Liver (tissue), 2 donors: ENCODE data around the gene TBCB.
"Not testable (repeated sequence)": the region's sequence is repeated elsewhere in the genome, so short reads cannot be mapped to it uniquely, and the experiment has no call there.

Source experiments
- REST ChIP-seq: IDR thresholded peaks from 2 replicates; pipeline ENCODE4 v1.6.1; 2016; ENCODE audit warnings: antibody characterized with exemption, mild to moderate bottlenecking
- ZBTB33 ChIP-seq: IDR thresholded peaks from 2 replicates; pipeline ENCODE4 v1.6.1; 2016; ENCODE audit warnings: antibody characterized with exemption
- TF ChIP-seq, protein P1 (sequence below): fragments of 150-350 bp; IDR thresholded peaks from 2 replicates; pipeline ENCODE4 v1.5.1; 2017; ENCODE audit warnings: improper control_type of control experiment, low read depth, low read length; ENCODE audit not compliant: missing input control
- TF ChIP-seq, protein P2 (sequence below): IDR thresholded peaks from 2 replicates; pipeline ENCODE4 v1.6.1; 2016; ENCODE audit warnings: antibody characterized with exemption
- donor health status: healthy.

DNA sequence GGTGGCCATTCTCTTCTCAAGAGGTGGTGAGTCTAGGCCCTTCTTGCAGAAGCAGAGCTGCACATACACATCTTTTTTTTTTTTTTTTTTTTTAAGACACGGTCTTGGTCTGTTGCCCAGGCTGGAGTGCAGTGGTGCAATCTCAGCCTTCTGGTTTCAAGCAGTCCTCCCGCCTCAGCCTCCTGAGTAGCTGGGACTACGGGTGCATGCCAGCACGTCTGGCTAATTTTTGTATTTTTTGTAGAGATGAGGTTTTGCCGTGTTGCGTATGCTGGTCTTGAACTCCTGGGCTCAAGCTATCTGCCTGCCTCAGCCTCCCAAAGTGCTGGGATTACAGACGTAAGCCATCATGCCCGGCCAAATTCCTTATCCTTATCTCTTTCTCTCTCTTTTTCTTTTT lies 58.6 kb downstream of the TBCB start:
- TF ChIP-seq, protein P1, sequence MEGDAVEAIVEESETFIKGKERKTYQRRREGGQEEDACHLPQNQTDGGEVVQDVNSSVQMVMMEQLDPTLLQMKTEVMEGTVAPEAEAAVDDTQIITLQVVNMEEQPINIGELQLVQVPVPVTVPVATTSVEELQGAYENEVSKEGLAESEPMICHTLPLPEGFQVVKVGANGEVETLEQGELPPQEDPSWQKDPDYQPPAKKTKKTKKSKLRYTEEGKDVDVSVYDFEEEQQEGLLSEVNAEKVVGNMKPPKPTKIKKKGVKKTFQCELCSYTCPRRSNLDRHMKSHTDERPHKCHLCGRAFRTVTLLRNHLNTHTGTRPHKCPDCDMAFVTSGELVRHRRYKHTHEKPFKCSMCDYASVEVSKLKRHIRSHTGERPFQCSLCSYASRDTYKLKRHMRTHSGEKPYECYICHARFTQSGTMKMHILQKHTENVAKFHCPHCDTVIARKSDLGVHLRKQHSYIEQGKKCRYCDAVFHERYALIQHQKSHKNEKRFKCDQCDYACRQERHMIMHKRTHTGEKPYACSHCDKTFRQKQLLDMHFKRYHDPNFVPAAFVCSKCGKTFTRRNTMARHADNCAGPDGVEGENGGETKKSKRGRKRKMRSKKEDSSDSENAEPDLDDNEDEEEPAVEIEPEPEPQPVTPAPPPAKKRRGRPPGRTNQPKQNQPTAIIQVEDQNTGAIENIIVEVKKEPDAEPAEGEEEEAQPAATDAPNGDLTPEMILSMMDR: not testable (repeated sequence)
- TF ChIP-seq ZBTB33, REST: not testable (repeated sequence)
- TF ChIP-seq, protein P2, sequence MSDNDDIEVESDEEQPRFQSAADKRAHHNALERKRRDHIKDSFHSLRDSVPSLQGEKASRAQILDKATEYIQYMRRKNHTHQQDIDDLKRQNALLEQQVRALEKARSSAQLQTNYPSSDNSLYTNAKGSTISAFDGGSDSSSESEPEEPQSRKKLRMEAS: not testable (repeated sequence)
